ENCODE data around the gene LTBP4. TPM values are rescaled to one million over a fixed set of nuclear protein-coding genes. Genes with fewer than 3 reads are reported as not detected.
A peak's percentile ranks its signal among the peaks of the same experiment; 100 is the strongest.
"Not testable (repeated sequence)": the region's sequence is repeated elsewhere in the genome, so short reads cannot be mapped to it uniquely, and the experiment has no call there.

LTBP4 gene
- total RNA-seq, 2 experiments from 2014 or later: 178 to 182 TPM

GRCh38 chr19:40616178-40616577 lies 15.0 kb downstream of the LTBP4 start:
- CTCF ChIA-PET: interaction anchor here (1.1 to 4.4 kb wide), 5 partner anchors 10 to 20 kb away, joined by 3 to 41 read pairs (median 7); no protein-coding TSS in a partner anchor
- Mint-ChIP-seq H3K27me3 (no peaks in the 10 kb centered on the region), H3K4me1 (ENCODE audit: low read depth) (peaks cover 44% of the 10 kb centered on the region), H3K9me3 (no peaks in the 10 kb centered on the region), H3K4me3 (no peak overlapping the region), H3K27ac (peak overlapping the region; percentile 97), H3K36me3 (peaks cover 24% of the 10 kb centered on the region)
- POLR2A ChIA-PET: interaction anchor here (0.7 to 4.0 kb wide), 2 partner anchors 12 to 15 kb away, joined by 3 to 27 read pairs; no protein-coding TSS in a partner anchor
- intact Hi-C loops (cut with micrococcal nuclease): loop anchor here (10.0 kb wide), 1 partner anchor 929 kb away; no protein-coding TSS in a partner anchor
- DNase-seq: no peak

- POLR2A ChIA-PET: no interaction called here
- Mint-ChIP-seq H3K36me3 (peaks cover 30% of the 10 kb centered on the region), H3K4me1 (ENCODE audit: low read depth) (peaks cover 41% of the 10 kb centered on the region), H3K27ac (peak overlapping the region; percentile 49), H3K9me3 (no peaks in the 10 kb centered on the region), H3K27me3 (no peaks in the 10 kb centered on the region), H3K4me3 (no peak overlapping the region)
- DNase-seq: no peak
- CTCF ChIA-PET: interaction anchor here (0.7 to 4.4 kb wide), 3 partner anchors 14 to 69 kb away, joined by 3 to 41 read pairs (median 3); no protein-coding TSS in a partner anchor
- intact Hi-C loops (cut with micrococcal nuclease): loop anchor here (10.0 kb wide), 1 partner anchor 928 kb away; no protein-coding TSS in a partner anchor
These were observed 15.8 kb downstream of the LTBP4 start for GRCh38 chr19:40616941-40617340.

- peaks cover 32% of the 10 kb centered on the region for H3K36me3 Mint-ChIP-seq
- POLR2A ChIA-PET: no interaction called here
- H3K27me3 Mint-ChIP-seq: no peaks in the 10 kb centered on the region
- H3K4me3 Mint-ChIP-seq: no peak overlapping the region
- H3K4me1 Mint-ChIP-seq (ENCODE audit: low read depth): peaks cover 31% of the 10 kb centered on the region
- H3K9me3 Mint-ChIP-seq: no peaks in the 10 kb centered on the region
- peak overlapping the region; percentile 15 for H3K27ac Mint-ChIP-seq
- CTCF ChIA-PET: interaction anchor here (0.9 to 8.2 kb wide), 2 partner anchors 17 to 313 kb away, joined by 3 to 83 read pairs; no protein-coding TSS in a partner anchor
- no peak for DNase-seq
- intact Hi-C loops (cut with micrococcal nuclease): loop anchor here (10.0 kb wide), 1 partner anchor 927 kb away; no protein-coding TSS in a partner anchor
These were observed 16.8 kb downstream of the LTBP4 start for GRCh38 chr19:40617961-40618360.

- H3K27me3 Mint-ChIP-seq: no peaks in the 10 kb centered on the region
- POLR2A ChIA-PET: no interaction called here
- H3K4me1 Mint-ChIP-seq (ENCODE audit: low read depth): peaks cover 31% of the 10 kb centered on the region
- DNase-seq: peak; percentile 31
- peak overlapping the region; percentile 74 for H3K27ac Mint-ChIP-seq
- H3K36me3 Mint-ChIP-seq: peaks cover 38% of the 10 kb centered on the region
- CTCF ChIA-PET: interaction anchor here (8.2 kb wide), 1 partner anchor 15 kb away, joined by 83 read pairs; no protein-coding TSS in a partner anchor
- H3K4me3 Mint-ChIP-seq: no peak overlapping the region
- intact Hi-C loops (cut with micrococcal nuclease): loop anchor here (10.0 kb wide), 1 partner anchor 925 kb away; no protein-coding TSS in a partner anchor
- no peaks in the 10 kb centered on the region for H3K9me3 Mint-ChIP-seq
These were observed 18.4 kb downstream of the LTBP4 start for GRCh38 chr19:40619333-40620160.

DNA sequence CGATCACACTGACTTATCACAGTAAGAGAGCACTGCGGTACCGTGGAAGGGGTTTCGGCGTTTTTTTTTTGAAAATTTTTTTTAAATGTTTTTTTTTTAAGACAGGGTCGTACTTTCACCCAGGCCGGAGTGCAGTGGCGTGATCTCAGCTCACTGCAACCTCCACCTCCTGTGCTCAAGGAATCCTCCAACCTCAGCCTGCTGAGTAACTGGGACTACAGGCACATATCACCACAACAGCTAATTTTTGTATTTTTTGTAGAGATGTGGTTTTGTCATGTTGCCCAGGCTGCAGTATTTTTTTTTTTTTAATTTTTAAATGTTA lies 19.0 kb downstream of the LTBP4 start:
- no peaks in the 10 kb centered on the region for H3K9me3 Mint-ChIP-seq
- intact Hi-C loops (cut with micrococcal nuclease): no loop called here
- no peak for DNase-seq
- H3K4me1 Mint-ChIP-seq (ENCODE audit: low read depth): peaks cover 26% of the 10 kb centered on the region
- H3K27me3 Mint-ChIP-seq: no peaks in the 10 kb centered on the region
- no peak overlapping the region for H3K4me3 Mint-ChIP-seq
- ChIA-PET CTCF (interaction anchor here (8.2 kb wide), 1 partner anchor 14 kb away, joined by 83 read pairs; no protein-coding TSS in a partner anchor), POLR2A (no interaction called here)
- H3K27ac Mint-ChIP-seq: peak overlapping the region; percentile 74
- H3K36me3 Mint-ChIP-seq: peaks cover 39% of the 10 kb centered on the region

DNA sequence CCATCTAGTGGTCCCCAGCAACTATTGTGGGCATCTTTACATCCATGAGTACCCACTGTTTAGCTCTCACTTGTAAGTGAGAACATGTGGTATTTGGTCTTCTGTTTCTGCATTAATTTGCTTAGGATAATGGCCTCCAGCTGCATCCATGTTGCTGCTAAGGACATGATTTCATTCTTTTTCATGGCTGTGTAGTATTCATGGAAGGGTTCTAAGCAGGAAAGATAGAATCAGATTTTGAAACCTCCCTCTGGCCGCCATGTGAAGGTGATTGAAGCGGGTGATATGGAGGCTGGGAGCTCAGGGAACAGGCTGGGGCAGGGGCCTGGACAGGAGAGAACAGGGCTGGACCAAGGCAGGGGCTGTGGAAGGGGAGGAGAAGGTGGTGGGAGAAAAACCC lies 20.1 kb downstream of the LTBP4 start:
- no peak for DNase-seq
- ChIA-PET CTCF (interaction anchor here (8.2 kb wide), 1 partner anchor 13 kb away, joined by 83 read pairs; no protein-coding TSS in a partner anchor), POLR2A (no interaction called here)
- no peak overlapping the region for H3K4me3 Mint-ChIP-seq
- intact Hi-C loops (cut with micrococcal nuclease): no loop called here
- no peaks in the 10 kb centered on the region for H3K9me3 Mint-ChIP-seq
- no peaks in the 10 kb centered on the region for H3K27me3 Mint-ChIP-seq
- peaks cover 43% of the 10 kb centered on the region for H3K36me3 Mint-ChIP-seq
- H3K4me1 Mint-ChIP-seq (ENCODE audit: low read depth): peaks cover 17% of the 10 kb centered on the region
- peak overlapping the region; percentile 33 for H3K27ac Mint-ChIP-seq

GRCh38 chr19:40621966-40622772 lies 21.0 kb downstream of the LTBP4 start:
- ChIA-PET POLR2A (no interaction called here), CTCF (interaction anchor here (8.2 kb wide), 1 partner anchor 12 kb away, joined by 83 read pairs; no protein-coding TSS in a partner anchor)
- Mint-ChIP-seq H3K9me3 (no peaks in the 10 kb centered on the region), H3K27ac (no peak overlapping the region), H3K4me3 (no peak overlapping the region), H3K36me3 (peaks cover 48% of the 10 kb centered on the region), H3K4me1 (ENCODE audit: low read depth) (peaks cover 13% of the 10 kb centered on the region), H3K27me3 (no peaks in the 10 kb centered on the region)
- intact Hi-C loops (cut with micrococcal nuclease): no loop called here
- DNase-seq: no peak

DNA sequence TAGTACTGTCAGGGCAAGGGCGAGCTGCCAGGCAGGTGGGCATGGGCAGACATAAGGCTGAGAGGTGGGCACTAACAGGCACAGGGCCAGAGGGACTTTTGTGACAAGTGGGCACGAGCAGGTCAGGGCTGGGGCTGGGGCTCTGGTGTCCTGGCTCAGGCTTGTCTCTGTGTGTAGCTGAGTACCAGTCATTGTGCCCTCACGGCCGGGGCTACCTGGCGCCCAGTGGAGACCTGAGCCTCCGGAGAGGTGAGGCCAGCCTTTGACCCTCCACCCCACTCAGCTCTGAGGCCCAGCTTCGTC lies 21.6 kb downstream of the LTBP4 start:
- no peaks in the 10 kb centered on the region for H3K9me3 Mint-ChIP-seq
- peaks cover 50% of the 10 kb centered on the region for H3K36me3 Mint-ChIP-seq
- CTCF ChIA-PET: interaction anchor here (8.2 kb wide), 1 partner anchor 12 kb away, joined by 83 read pairs; no protein-coding TSS in a partner anchor
- H3K27ac Mint-ChIP-seq: no peak overlapping the region
- no peak overlapping the region for H3K4me3 Mint-ChIP-seq
- DNase-seq: no peak
- intact Hi-C loops (cut with micrococcal nuclease): no loop called here
- POLR2A ChIA-PET: no interaction called here
- H3K27me3 Mint-ChIP-seq: no peaks in the 10 kb centered on the region
- peaks cover 13% of the 10 kb centered on the region for H3K4me1 Mint-ChIP-seq (ENCODE audit: low read depth)

DNA sequence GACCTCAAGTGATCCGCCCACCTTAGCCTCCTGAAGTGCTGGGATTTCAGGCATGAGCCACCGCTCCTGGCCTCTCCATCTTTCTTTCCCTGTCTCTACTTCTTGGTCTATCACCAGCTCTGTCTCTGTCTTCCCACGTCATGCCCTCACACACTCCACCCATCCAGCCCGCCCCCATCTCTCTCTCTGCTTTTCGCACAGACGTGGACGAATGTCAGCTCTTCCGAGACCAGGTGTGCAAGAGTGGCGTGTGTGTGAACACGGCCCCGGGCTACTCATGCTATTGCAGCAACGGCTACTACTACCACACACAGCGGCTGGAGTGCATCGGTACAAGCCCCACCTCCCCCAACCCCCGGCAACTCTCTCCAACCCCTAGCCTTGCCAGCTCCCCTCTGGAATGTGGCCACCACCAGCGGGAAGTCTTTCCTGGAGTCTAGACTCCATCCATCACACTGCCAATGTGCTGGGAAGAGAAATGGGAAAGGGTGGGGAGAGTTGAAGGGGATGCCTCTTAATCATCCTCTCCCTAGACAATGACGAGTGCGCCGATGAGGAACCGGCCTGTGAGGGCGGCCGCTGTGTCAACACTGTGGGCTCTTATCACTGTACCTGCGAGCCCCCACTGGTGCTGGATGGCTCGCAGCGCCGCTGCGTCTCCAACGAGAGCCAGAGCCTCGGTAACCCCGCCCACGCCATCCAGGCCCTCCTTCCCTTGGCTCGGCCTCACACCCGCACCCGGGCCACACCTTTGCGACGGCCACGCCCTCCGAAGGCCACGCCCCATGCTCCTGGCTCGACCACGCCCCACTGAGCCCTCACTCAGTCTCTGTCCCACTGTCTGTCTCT lies 22.5 kb downstream of the LTBP4 start:
- POLR2A ChIA-PET: interaction anchor here (0.8 to 1.2 kb wide), 2 partner anchors 8 to 14 kb away, joined by 3 read pairs; no protein-coding TSS in a partner anchor
- H3K9me3 Mint-ChIP-seq: no peaks in the 10 kb centered on the region
- peak; percentile 35 for DNase-seq
- H3K36me3 Mint-ChIP-seq: peaks cover 52% of the 10 kb centered on the region
- H3K4me3 Mint-ChIP-seq: no peak overlapping the region
- CTCF ChIA-PET: interaction anchor here (8.2 kb wide), 1 partner anchor 11 kb away, joined by 83 read pairs; no protein-coding TSS in a partner anchor
- H3K4me1 Mint-ChIP-seq (ENCODE audit: low read depth): peaks cover 13% of the 10 kb centered on the region
- intact Hi-C loops (cut with micrococcal nuclease): no loop called here
- H3K27me3 Mint-ChIP-seq: no peaks in the 10 kb centered on the region
- no peak overlapping the region for H3K27ac Mint-ChIP-seq

DNA sequence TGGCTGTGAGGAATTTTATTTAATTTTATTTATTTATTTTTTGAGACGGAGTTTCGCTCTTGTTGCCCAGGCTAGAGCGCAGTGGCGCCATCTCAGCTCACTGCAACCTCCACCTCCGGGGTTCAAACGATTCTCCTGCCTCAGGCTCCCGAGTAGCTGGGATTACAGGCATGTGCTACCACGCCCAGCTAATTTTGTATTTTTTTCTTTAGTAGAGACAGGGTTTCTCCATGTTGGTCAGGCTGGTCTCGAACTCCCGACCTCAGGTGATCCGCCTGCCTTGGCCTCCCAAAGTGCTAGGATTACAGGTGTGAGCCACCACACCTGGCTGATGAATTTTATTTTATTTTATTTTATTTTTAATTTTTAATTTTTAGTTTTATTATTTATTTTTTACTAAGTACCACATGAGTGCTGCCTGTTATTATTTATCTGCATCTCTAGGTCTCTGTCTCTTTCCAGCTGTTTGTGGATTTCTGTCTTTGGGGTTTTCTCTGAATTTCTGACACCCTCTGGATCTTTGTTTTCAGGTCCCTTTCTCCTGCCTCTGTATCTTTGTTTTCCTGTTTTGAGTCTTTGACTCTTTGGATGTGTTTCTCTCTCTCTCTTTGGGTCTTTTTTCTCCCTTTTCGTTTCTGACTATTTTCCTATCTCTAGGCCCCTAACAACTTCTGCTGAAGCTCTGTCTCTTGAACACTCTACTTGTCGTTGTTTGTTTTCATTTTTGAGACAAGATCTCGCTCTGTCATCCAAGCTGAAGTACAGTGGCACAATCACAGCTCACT lies 23.4 kb downstream of the LTBP4 start:
- H3K4me3 Mint-ChIP-seq; H3K27ac Mint-ChIP-seq; DNase-seq; H3K9me3 Mint-ChIP-seq; H3K4me1 Mint-ChIP-seq (ENCODE audit: low read depth); H3K27me3 Mint-ChIP-seq; intact Hi-C loops (cut with micrococcal nuclease): not testable (repeated sequence)
- ChIA-PET CTCF (interaction anchor here (8.2 kb wide), 1 partner anchor 10 kb away, joined by 83 read pairs; no protein-coding TSS in a partner anchor), POLR2A (interaction anchor here (0.7 to 1.2 kb wide), 3 partner anchors 9 to 15 kb away, joined by 3 read pairs; no protein-coding TSS in a partner anchor)
- H3K36me3 Mint-ChIP-seq: peaks cover 47% of the 10 kb centered on the region

Measured in activated CD4-positive, alpha-beta memory T cell treated with anti-CD3 and anti-CD28 coated beads for 36 hours (primary cell).